Breast epithelium (tissue), 4 donors: ENCODE measurements around the gene RILPL2. TPM values are rescaled to one million over a fixed set of nuclear protein-coding genes. Genes with fewer than 3 reads are reported as not detected.
"Not testable (repeated sequence)": the region's sequence is repeated elsewhere in the genome, so short reads cannot be mapped to it uniquely, and the experiment has no call there.

ENCODE experiments used
- DNase-seq, 2 donors: peaks; one replicate each; pipeline ENCODE4 v3.0.0-alpha.2; 2019; ENCODE audit warnings: low spot score in 2 of 2
- H3K27ac ChIP-seq, 2 donors: fragments of 200-600 bp; sonication (generic) in 1 of 2; one replicate each; pipeline ENCODE4 v1.5.1; 2016 to 2019; ENCODE audit warnings: mild to moderate bottlenecking in 1 of 2
- H3K27me3 ChIP-seq, 2 donors: fragments of 200-600 bp; sonication (generic) in 1 of 2; one replicate each; pipeline versions ENCODE4 v1.5.1 to v1.6.0; 2017 to 2019; ENCODE audit warnings: control low read depth in 1 of 2, mild to moderate bottlenecking in 1 of 2
- H3K36me3 ChIP-seq: fragments of 200-600 bp; one replicate; pipeline ENCODE4 v1.5.1; 2019
- H3K4me1 ChIP-seq, 2 donors: fragments of 200-600 bp; sonication (generic); one replicate each; pipeline ENCODE4 v1.5.1; 2016 to 2019; ENCODE audit warnings: control low read depth in 1 of 2
- H3K4me3 ChIP-seq, 3 donors: fragments of 200-600 bp; sonication (generic); 1 replicate in 2 of 3; 2 replicates in 1 of 3; pipeline ENCODE4 v1.5.1; 2016 to 2019; ENCODE audit warnings: mild to moderate bottlenecking in 3 of 3, moderate library complexity in 2 of 3
- H3K9me3 ChIP-seq, 2 donors: fragments of 200-600 bp; sonication (generic) in 1 of 2; one replicate each; pipeline ENCODE4 v1.5.1; 2016 to 2019; ENCODE audit warnings: control low read depth in 1 of 2
- POLR2A ChIP-seq: fragments of 450-650 bp; IDR thresholded peaks from one replicate; pipeline ENCODE4 v1.6.1; 2016; ENCODE audit warnings: antibody characterized with exemption, mild to moderate bottlenecking, moderate library complexity
- POLR2AphosphoS5 ChIP-seq, 3 donors: sonication (generic); formaldehyde crosslinking; IDR thresholded peaks; one replicate each; pipeline ENCODE4 v1.6.1; 2017; ENCODE audit warnings: antibody characterized with exemption in 3 of 3
- intact Hi-C: fragments of 100-400 bp; cut with DNase I; formaldehyde crosslinking; loops from one replicate; pipeline ENCODE4 v1.15.1; 2023; ENCODE audit warnings: low total_unique reads
- total RNA-seq, 3 donors: library from RNA; depleted of rRNA; stranded (reverse); fragments of >200 nt; gene quantifications; one replicate each; pipeline ENCODE4 v1.1.0, GENCODE V29; 2016
- TF ChIP-seq, protein P1 (sequence below), 3 donors: fragments of 450-650 bp; IDR thresholded peaks; one replicate each; pipeline ENCODE4 v1.5.1; 2016 to 2017; ENCODE audit warnings: antibody characterized with exemption in 3 of 3, mild to moderate bottlenecking in 3 of 3, moderate library complexity in 3 of 3

RILPL2 gene
- total RNA-seq, 3 donors from 2014 or later, result 8.9 to 11.8 (median 9.1) TPM

DNA sequence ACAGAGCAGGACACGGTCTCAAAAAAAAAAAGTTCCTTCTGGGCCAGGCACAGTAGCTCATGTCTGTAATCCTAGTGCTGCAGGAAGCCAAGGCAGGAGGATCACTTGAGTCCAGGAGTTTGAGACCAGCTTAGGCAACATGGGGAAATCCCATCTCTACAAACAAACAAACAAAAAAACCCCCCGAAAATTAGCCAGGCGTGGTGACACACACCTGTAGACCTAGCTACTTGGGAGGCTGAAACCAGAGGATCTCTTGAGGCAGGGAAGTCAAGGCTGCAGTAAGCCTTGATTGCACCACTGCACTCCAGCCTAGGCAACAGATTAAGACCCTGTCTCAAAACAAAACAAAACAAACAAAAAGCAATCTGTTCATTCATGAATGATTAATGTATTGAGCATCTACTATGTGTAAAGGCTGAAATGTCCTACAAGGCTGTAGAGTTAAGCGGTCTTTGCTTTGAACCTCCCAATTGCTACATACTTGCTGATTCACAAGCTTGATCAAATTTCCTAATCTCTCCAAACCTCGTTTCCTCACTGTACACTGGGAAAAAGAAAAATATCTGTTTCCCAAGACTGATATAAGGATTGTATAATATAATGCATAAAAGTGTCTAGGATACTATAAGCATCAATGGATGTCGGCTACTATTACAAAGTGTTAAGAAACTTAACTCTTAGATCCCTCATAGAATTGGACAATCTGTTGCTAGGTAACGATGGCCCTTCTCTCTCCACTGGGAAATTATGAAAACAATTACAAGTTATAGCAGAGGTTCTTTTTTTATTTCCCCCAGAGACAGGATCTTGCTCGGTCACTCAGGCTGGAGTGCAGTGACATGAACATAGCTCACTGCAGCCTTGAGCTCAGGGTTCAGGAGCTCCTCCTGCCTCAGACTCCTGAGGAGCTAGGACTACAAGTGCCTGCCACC, 7.9 kb upstream of the RILPL2 start:
- H3K27me3 ChIP-seq, result no peaks in the 10 kb centered on the region
- intact Hi-C loops, result no loop called here
- H3K36me3 ChIP-seq, result no peaks in the 10 kb centered on the region
- no peaks in the 10 kb centered on the region for H3K9me3 ChIP-seq
- TF ChIP-seq POLR2A (no peak), POLR2AphosphoS5 (IDR thresholded peaks at IDR 0.05) (no peak)
- TF ChIP-seq, protein P1, sequence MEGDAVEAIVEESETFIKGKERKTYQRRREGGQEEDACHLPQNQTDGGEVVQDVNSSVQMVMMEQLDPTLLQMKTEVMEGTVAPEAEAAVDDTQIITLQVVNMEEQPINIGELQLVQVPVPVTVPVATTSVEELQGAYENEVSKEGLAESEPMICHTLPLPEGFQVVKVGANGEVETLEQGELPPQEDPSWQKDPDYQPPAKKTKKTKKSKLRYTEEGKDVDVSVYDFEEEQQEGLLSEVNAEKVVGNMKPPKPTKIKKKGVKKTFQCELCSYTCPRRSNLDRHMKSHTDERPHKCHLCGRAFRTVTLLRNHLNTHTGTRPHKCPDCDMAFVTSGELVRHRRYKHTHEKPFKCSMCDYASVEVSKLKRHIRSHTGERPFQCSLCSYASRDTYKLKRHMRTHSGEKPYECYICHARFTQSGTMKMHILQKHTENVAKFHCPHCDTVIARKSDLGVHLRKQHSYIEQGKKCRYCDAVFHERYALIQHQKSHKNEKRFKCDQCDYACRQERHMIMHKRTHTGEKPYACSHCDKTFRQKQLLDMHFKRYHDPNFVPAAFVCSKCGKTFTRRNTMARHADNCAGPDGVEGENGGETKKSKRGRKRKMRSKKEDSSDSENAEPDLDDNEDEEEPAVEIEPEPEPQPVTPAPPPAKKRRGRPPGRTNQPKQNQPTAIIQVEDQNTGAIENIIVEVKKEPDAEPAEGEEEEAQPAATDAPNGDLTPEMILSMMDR (IDR thresholded peaks at IDR 0.05), result no peak
- H3K4me1 ChIP-seq, result peaks cover 0 to 3% of the 10 kb centered on the region in 2 donors
- peak overlapping the region in 1 of 2 donors; percentile 62 for H3K27ac ChIP-seq
- H3K4me3 ChIP-seq, result no peak overlapping the region
- DNase-seq, result no peak

DNA sequence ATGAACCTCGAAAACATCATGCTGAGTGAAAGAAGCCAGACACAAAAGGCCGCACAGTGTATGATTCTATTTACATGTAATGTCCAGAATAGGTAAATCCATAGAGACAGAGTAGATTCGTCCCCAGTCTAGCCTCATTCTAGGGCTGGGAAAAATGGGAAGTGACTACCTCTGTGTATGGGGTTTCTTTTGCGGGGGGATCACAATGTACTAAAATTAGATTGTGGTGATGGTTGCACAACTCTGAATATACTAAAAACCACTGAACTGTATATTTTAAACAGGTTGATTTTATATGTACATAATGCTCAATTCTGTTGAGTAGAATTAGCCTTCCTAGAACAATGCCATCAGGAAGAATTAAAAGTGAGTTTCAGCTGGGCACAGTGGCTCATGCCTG, 6.3 kb upstream of the RILPL2 start:
- no peaks in the 10 kb centered on the region for H3K36me3 ChIP-seq
- intact Hi-C loops, result no loop called here
- no peak overlapping the region for H3K4me3 ChIP-seq
- DNase-seq, result no peak
- TF ChIP-seq POLR2AphosphoS5 (IDR thresholded peaks at IDR 0.05) (no peak), POLR2A (no peak)
- TF ChIP-seq, protein P1 (IDR thresholded peaks at IDR 0.05), result no peak
- H3K4me1 ChIP-seq, result peaks cover 0 to 3% of the 10 kb centered on the region in 2 donors
- no peaks in the 10 kb centered on the region for H3K27me3 ChIP-seq
- no peak overlapping the region for H3K27ac ChIP-seq
- no peaks in the 10 kb centered on the region for H3K9me3 ChIP-seq

DNA sequence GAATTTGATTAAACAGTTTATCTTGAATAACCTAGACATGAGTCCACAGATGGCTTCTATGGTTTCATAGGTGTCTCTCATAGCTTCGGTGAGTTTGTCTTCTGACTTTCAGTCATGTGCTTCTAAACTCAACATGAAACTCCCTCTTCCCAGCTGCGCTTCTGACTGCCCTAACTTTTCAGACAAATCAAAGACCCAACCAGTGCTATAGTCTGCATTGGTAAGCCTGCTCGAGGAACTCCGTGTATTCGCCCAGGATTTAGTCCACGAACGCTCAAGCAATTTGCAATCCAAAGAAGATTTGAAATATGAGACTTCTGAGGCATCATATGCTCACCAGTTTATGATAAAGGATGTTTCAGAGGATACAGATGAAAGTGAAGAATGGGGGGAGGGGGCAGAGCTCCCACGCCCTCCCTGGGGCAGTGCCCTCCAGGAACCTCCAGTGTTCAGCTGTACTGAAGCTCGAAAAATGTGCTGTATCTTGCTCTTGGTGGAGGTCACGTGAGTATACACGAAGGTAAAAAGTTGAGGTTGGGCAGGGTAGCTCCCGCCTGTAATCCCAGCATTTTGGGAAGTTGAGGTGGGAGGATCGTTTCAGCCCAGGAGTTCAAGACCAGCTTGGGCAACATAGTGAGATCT, 5.2 kb upstream of the RILPL2 start:
- Histone ChIP-seq H3K9me3 (no peaks in the 10 kb centered on the region), H3K36me3 (no peaks in the 10 kb centered on the region), H3K4me1 (peaks cover 0 to 3% of the 10 kb centered on the region in 2 donors), H3K27ac (no peak overlapping the region), H3K4me3 (no peak overlapping the region), H3K27me3 (no peaks in the 10 kb centered on the region)
- TF ChIP-seq, protein P1 (IDR thresholded peaks at IDR 0.05), result no peak
- TF ChIP-seq POLR2AphosphoS5 (IDR thresholded peaks at IDR 0.05) (no peak), POLR2A (no peak)
- no peak for DNase-seq
- intact Hi-C loops, result no loop called here

DNA sequence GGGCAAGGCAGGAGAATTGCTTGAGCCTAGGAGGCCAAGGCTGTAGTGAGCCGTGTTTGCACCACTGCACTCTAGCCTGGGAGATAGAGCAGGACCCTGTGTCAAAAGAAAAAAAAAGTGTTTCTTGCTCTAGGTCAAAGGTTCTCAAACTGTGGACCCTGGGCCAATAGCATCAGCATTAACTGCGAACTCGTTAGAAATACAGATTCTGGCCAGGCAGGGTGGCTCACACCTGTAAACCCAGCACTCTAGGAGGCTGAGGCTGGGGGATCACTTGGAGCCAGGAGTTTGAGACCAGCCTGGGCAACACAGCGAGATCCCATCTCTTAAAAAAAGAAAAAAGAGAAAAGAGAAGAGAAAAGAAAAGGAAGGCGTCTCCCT, 858 bp downstream of the RILPL2 start:
- H3K4me3 ChIP-seq, result peak overlapping the region; percentile 75 to 86 (median 80)
- H3K27ac ChIP-seq, result peak overlapping the region; percentile 81 to 85
- no peak for DNase-seq
- TF ChIP-seq POLR2A (no peak), POLR2AphosphoS5 (IDR thresholded peaks at IDR 0.05) (no peak)
- TF ChIP-seq, protein P1 (IDR thresholded peaks at IDR 0.05), result no peak
- intact Hi-C loops, result no loop called here
- no peaks in the 10 kb centered on the region for H3K9me3 ChIP-seq
- no peaks in the 10 kb centered on the region for H3K36me3 ChIP-seq
- no peaks in the 10 kb centered on the region for H3K27me3 ChIP-seq
- H3K4me1 ChIP-seq, result peaks cover 6 to 9% of the 10 kb centered on the region in 2 donors

DNA sequence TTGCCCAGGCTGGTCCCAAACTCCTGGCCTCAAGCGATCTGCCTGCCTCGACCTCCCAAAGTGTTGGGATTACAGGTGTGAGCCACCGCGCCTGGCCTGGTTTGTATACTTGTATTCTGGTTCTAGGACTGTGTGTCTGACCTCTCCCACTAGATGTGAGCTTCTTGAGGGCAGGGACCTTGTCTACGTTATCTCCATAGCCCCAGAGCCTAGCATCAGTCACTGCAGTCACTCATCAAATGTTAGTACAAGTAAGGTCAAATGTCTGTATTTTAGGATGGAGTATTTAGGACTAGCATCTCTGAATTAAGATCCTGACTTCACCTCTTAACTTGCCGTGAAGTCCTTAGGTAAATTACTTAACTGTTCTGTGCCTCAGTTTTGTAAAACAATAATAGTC, 2.9 kb downstream of the RILPL2 start:
- peaks cover 6 to 9% of the 10 kb centered on the region in 2 donors for H3K4me1 ChIP-seq
- no peaks in the 10 kb centered on the region for H3K9me3 ChIP-seq
- H3K4me3 ChIP-seq, result peak overlapping the region in 2 of 3 donors; percentile 3 to 48
- H3K27me3 ChIP-seq, result no peaks in the 10 kb centered on the region
- no peak for TF ChIP-seq POLR2AphosphoS5 (IDR thresholded peaks at IDR 0.05)
- TF ChIP-seq, protein P1 (IDR thresholded peaks at IDR 0.05), result no peak
- TF ChIP-seq POLR2A, result no peak
- DNase-seq, result no peak
- peak overlapping the region in 1 of 2 donors; percentile 30 for H3K27ac ChIP-seq
- intact Hi-C loops, result no loop called here
- no peaks in the 10 kb centered on the region for H3K36me3 ChIP-seq

DNA sequence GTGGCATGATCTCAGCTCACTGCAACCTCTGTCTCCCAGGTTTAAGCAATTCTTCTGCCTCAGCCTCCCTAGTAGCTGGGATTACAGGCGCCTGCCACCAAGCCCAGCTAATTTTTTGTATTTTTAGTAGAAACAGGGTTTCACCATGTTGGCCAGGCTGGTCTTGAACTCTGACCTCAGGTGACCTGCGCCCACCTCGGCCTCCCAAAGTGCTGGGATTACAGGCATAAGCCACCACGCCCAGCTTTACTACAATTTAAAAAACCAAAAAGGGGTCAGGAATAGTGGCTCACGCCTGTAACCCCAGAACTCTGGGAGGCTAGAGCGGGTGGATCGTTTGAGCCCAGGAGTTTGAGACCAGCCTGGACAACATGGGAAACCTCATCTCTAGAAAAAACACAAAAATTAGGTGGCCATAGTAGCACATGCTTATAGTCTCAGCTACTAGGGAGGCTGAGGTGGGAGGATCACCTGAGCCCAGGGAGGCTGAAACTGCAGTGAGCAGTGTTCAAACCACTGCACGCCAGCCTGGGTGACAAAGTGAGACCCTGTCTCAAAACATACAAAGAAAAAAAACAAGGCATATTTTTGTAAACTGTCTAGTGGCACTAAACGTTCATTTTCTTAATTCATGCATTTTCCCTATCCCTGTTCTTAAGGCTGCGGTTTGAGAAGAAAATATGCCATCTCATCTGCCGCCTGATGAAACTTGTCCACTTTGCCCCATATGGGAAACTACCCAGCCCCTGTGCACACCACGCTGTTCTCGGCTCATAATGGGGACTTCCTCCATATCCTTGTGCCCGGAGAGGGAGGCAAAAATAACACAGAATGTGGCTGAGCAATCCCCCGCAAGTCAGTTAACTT, 4.3 kb downstream of the RILPL2 start:
- intact Hi-C loops, H3K27me3 ChIP-seq, H3K4me1 ChIP-seq, H3K9me3 ChIP-seq, DNase-seq, H3K36me3 ChIP-seq: not testable (repeated sequence)
- Histone ChIP-seq H3K27ac (peak overlapping the region in 1 of 2 donors; percentile 22), H3K4me3 (peak overlapping the region in 2 of 3 donors; percentile 3 to 16)

DNA sequence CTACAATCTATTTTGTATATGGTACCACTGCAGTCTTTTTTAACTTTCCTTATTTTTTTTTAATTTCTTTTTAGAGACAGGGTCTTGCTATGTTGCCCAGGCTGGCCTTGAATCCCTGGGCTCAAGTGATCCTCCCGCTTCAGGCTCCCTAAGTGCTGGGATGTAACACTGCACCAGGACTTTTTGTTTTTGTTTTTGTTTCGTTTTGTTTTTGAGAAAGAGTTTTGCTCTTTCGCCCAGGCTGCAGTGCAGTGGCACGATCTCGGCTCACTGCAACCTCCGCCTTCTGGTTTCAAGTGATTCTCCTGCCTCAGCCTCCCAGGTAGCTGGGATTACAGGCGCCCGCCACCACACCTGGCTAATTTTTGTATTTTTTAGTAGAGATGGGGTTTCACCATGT, 7.4 kb downstream of the RILPL2 start:
- H3K4me1 ChIP-seq, H3K36me3 ChIP-seq, H3K9me3 ChIP-seq, H3K27me3 ChIP-seq, H3K27ac ChIP-seq, DNase-seq, H3K4me3 ChIP-seq, intact Hi-C loops: not testable (repeated sequence)
